AML-193 (cell line): Measurements from ENCODE around the gene IRF7.

Experiments
- DNase-seq, 2 experiments: peaks; one replicate each; lab custom pipeline; 2025; lab: John Stamatoyannopoulos, UW

The IRF7 gene

GRCh38 chr11:607971-608659 lies 7.6 kb downstream of the IRF7 start:
- DNase-seq, result no peak

- no peak for DNase-seq
These were observed 8.6 kb downstream of the IRF7 start for GRCh38 chr11:607020-607780.

- DNase-seq, result no peak
These were observed 9.5 kb downstream of the IRF7 start for GRCh38 chr11:606245-606644.

- no peak for DNase-seq
These were observed 10.2 kb downstream of the IRF7 start for GRCh38 chr11:605286-606129.

- no peak for DNase-seq
These were observed 12.6 kb downstream of the IRF7 start for GRCh38 chr11:603154-603553.

- DNase-seq, result no peak
These were observed 14.0 kb downstream of the IRF7 start for GRCh38 chr11:601573-602245.

- no peak for DNase-seq
These were observed 17.6 kb downstream of the IRF7 start for GRCh38 chr11:598005-598680.

GRCh38 chr11:597166-597725 lies 18.5 kb downstream of the IRF7 start:
- no peak for DNase-seq

GRCh38 chr11:596374-596773 lies 19.4 kb downstream of the IRF7 start:
- no peak for DNase-seq

GRCh38 chr11:595400-595799 lies 20.4 kb downstream of the IRF7 start:
- no peak for DNase-seq

- no peak for DNase-seq
These were observed 22.4 kb downstream of the IRF7 start for GRCh38 chr11:593347-593746.

- no peak for DNase-seq
These were observed 22.8 kb downstream of the IRF7 start for GRCh38 chr11:592918-593317.

GRCh38 chr11:592501-592900 lies 23.2 kb downstream of the IRF7 start:
- no peak for DNase-seq

GRCh38 chr11:590997-591396 lies 24.8 kb downstream of the IRF7 start:
- no peak for DNase-seq

GRCh38 chr11:589798-590197 lies 26.0 kb downstream of the IRF7 start:
- no peak for DNase-seq

- DNase-seq, result peak; percentile 11 to 21
These were observed 27.8 kb downstream of the IRF7 start for GRCh38 chr11:587978-588380.

GRCh38 chr11:587546-587945 lies 28.2 kb downstream of the IRF7 start:
- DNase-seq, result no peak

- no peak for DNase-seq
These were observed 29.1 kb downstream of the IRF7 start for GRCh38 chr11:586376-587316.

GRCh38 chr11:584287-584686 lies 31.5 kb downstream of the IRF7 start:
- no peak for DNase-seq

GRCh38 chr11:581752-582151 lies 34.0 kb downstream of the IRF7 start:
- no peak for DNase-seq
